DND-41 (cell line): Measurements from ENCODE around the gene POLE2.
"Not testable (repeated sequence)": the region's sequence is repeated elsewhere in the genome, so short reads cannot be mapped to it uniquely, and the experiment has no call there.

Source experiments
- EZH2 ChIP-seq: IDR thresholded peaks from 3 replicates; pipeline ENCODE4 v1.6.1; 2012; ENCODE audit warnings: borderline replicate concordance, low read depth, mild to moderate bottlenecking, moderate library complexity, low read length, inconsistent platforms; ENCODE audit not compliant: severe bottlenecking
- TF ChIP-seq, protein P1 (sequence below): IDR thresholded peaks from 2 replicates; pipeline ENCODE4 v1.5.1; 2012; ENCODE audit warnings: borderline replicate concordance, low read length, moderate library complexity, mild to moderate bottlenecking; ENCODE audit not compliant: poor library complexity, severe bottlenecking; ENCODE audit errors: extremely low read depth

DNA sequence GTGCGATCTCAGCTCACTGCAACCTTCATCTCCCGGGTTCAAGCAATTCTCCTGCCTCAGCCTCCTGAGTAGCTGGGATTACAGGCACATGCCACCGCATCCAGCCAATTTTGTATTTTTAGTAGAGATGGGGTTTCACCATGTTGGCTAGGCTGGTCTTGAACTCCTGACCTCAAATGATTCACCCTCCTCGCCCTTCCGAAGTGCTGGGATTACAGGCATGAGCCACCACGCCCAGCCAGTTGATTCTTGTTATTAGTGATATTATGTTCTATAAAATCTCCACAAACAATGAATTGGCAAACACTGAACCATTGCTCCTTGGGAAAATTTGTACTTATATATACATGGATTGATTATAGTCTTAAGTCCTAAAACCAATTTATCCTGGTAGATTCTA is 30.5 kb downstream of the POLE2 start:
- TF ChIP-seq, protein P1, sequence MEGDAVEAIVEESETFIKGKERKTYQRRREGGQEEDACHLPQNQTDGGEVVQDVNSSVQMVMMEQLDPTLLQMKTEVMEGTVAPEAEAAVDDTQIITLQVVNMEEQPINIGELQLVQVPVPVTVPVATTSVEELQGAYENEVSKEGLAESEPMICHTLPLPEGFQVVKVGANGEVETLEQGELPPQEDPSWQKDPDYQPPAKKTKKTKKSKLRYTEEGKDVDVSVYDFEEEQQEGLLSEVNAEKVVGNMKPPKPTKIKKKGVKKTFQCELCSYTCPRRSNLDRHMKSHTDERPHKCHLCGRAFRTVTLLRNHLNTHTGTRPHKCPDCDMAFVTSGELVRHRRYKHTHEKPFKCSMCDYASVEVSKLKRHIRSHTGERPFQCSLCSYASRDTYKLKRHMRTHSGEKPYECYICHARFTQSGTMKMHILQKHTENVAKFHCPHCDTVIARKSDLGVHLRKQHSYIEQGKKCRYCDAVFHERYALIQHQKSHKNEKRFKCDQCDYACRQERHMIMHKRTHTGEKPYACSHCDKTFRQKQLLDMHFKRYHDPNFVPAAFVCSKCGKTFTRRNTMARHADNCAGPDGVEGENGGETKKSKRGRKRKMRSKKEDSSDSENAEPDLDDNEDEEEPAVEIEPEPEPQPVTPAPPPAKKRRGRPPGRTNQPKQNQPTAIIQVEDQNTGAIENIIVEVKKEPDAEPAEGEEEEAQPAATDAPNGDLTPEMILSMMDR, result not testable (repeated sequence)
- not testable (repeated sequence) for TF ChIP-seq EZH2
